ENCODE results near the gene MEIS2. TPM values are rescaled to one million over a fixed set of nuclear protein-coding genes. Genes with fewer than 3 reads are reported as not detected.

The MEIS2 gene
- total RNA-seq, 1 experiment from 2014 or later, result 17.5 TPM

DNA sequence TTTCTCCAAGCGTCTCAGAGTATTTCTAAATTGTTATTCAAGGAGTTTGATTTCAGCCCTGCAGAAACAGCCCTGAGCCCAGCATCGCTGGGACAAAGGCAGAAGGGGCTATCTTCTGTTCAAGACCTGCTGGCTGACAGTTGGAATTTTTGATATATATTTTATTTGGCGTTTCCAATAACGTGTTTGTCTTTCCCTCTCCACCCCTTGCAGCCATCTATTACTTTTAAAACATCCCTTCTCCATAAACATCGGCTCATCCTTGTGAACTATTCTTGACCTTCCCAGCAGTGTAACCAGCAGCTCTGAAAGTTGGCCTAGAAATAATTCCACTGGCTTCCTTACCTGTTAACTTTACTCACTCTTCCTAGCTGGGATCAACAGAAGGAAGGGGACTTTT lies 5.5 kb upstream of the MEIS2 start:
- Histone ChIP-seq H4K20me1 (ENCODE audit: low read length) (no peaks in the 10 kb centered on the region), H3K4me3 (ENCODE audit: low read length) (no peak overlapping the region), H3K27me3 (ENCODE audit: low read length) (no peaks in the 10 kb centered on the region), H3K4me1 (ENCODE audit: insufficient read depth, low read length) (peaks cover 10% of the 10 kb centered on the region; the same call in 1 of the 2 replicates), H3K27ac (ENCODE audit: low read length) (no peak overlapping the region), H2AFZ (ENCODE audit: low read length) (no peak overlapping the region), H3K36me3 (ENCODE audit: low read depth, low read length) (no peaks in the 10 kb centered on the region), H3K9me3 (ENCODE audit: low read length) (no peaks in the 10 kb centered on the region), H3K4me2 (ENCODE audit: low read length) (no peak overlapping the region), H3F3A (ENCODE audit: low read length, unreplicated experiment) (no peaks in the 10 kb centered on the region), H3K9ac (ENCODE audit: low read length) (no peak overlapping the region), H3K79me2 (ENCODE audit: low read length) (no peaks in the 10 kb centered on the region), H3K9me2 (replicated peaks; ENCODE audit: low read length) (no peaks in the 10 kb centered on the region)
- POLR2A ChIA-PET (ENCODE audit: unreplicated experiment), result no interaction called here
- DNase-seq (no peak), ATAC-seq (no peak)
- BruUV-seq (replicated peaks), result no TSS peak
- TF ChIP-seq, protein P1, sequence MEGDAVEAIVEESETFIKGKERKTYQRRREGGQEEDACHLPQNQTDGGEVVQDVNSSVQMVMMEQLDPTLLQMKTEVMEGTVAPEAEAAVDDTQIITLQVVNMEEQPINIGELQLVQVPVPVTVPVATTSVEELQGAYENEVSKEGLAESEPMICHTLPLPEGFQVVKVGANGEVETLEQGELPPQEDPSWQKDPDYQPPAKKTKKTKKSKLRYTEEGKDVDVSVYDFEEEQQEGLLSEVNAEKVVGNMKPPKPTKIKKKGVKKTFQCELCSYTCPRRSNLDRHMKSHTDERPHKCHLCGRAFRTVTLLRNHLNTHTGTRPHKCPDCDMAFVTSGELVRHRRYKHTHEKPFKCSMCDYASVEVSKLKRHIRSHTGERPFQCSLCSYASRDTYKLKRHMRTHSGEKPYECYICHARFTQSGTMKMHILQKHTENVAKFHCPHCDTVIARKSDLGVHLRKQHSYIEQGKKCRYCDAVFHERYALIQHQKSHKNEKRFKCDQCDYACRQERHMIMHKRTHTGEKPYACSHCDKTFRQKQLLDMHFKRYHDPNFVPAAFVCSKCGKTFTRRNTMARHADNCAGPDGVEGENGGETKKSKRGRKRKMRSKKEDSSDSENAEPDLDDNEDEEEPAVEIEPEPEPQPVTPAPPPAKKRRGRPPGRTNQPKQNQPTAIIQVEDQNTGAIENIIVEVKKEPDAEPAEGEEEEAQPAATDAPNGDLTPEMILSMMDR (conservative IDR thresholded peaks at IDR 0.05; ENCODE audit: low read depth, low read length), result no peak
- TF ChIP-seq EZH2phosphoT487 (IDR thresholded peaks at IDR 0.05; ENCODE audit: borderline replicate concordance, low read length) (no peak), EZH2 (IDR thresholded peaks at IDR 0.05; ENCODE audit: low read length, unreplicated experiment) (no peak)
- CTCF ChIA-PET, result no interaction called here
- intact Hi-C loops (cut with micrococcal nuclease), result loop anchor here (10.0 kb wide), 1 partner anchor 601 kb away; no protein-coding TSS in a partner anchor

DNA sequence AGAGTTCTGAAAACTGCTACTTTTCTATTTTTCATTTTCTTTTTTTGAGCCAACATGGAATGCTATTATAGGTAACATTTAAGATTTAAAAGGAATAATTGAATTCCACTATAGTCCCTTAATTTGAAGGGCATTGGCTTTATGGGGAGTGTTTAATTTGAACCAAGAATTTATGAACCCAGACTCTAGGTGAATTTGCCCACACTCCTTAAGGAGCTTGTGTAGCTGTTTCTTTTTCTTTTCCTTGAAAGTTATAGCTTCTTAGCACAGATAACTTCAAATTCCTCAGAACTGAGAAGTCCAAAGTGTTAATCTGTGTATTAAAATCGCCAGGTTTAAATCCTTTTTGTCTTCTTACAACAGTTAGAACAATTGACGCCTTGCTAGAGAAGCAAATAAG lies 4.7 kb upstream of the MEIS2 start:
- Histone ChIP-seq H3K9me2 (replicated peaks; ENCODE audit: low read length) (no peaks in the 10 kb centered on the region), H3K27me3 (ENCODE audit: low read length) (no peaks in the 10 kb centered on the region), H3K4me3 (ENCODE audit: low read length) (no peak overlapping the region), H3K4me2 (ENCODE audit: low read length) (no peak overlapping the region), H3F3A (ENCODE audit: low read length, unreplicated experiment) (no peaks in the 10 kb centered on the region), H3K4me1 (ENCODE audit: insufficient read depth, low read length) (peaks cover 10% of the 10 kb centered on the region; the same call in 1 of the 2 replicates), H2AFZ (ENCODE audit: low read length) (no peak overlapping the region), H3K9ac (ENCODE audit: low read length) (no peak overlapping the region), H3K79me2 (ENCODE audit: low read length) (no peaks in the 10 kb centered on the region), H3K36me3 (ENCODE audit: low read depth, low read length) (no peaks in the 10 kb centered on the region), H3K9me3 (ENCODE audit: low read length) (no peaks in the 10 kb centered on the region), H3K27ac (ENCODE audit: low read length) (no peak overlapping the region), H4K20me1 (ENCODE audit: low read length) (no peaks in the 10 kb centered on the region)
- no peak for DNase-seq
- no peak for ATAC-seq
- POLR2A ChIA-PET (ENCODE audit: unreplicated experiment), result no interaction called here
- no TSS peak for BruUV-seq (replicated peaks)
- intact Hi-C loops (cut with micrococcal nuclease), result loop anchor here (10.0 kb wide), 1 partner anchor 600 kb away; no protein-coding TSS in a partner anchor
- CTCF ChIA-PET, result no interaction called here
- TF ChIP-seq, protein P1 (conservative IDR thresholded peaks at IDR 0.05; ENCODE audit: low read depth, low read length), result no peak
- TF ChIP-seq EZH2 (IDR thresholded peaks at IDR 0.05; ENCODE audit: low read length, unreplicated experiment) (no peak), EZH2phosphoT487 (IDR thresholded peaks at IDR 0.05; ENCODE audit: borderline replicate concordance, low read length) (no peak)

DNA sequence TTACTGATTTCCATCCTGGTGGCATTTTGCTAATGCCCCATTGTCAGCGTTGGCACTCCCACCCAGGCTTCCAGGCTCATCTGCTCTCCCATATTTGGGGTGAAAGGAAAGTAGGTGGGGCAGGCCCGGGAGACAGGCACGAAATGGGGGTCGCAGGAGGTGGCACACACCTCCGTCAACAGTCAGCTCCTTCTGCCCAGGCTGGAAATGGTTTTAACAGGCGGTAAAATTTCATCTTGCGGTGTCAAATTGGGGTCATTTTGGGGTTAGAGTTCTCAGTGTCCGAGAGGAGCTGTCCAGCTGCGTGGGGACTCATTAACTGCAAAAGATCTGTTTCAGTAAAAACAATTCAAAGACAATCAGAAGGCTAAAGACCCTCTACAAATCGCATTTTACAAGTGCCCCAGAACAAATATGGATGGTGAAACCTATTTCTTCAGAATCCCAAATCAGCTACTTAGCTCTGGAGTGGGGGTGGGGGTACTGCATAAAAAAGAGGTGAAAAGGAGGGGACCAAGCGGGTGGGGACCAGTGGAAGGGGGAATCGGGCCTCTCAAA lies 4.2 kb upstream of the MEIS2 start:
- no peak overlapping the region for H3K27ac ChIP-seq (ENCODE audit: low read length)
- CTCF ChIA-PET, result no interaction called here
- intact Hi-C loops (cut with micrococcal nuclease), result loop anchor here (10.0 kb wide), 1 partner anchor 600 kb away; no protein-coding TSS in a partner anchor
- POLR2A ChIA-PET (ENCODE audit: unreplicated experiment), result interaction anchor here (0.6 kb wide), 1 partner anchor 175 kb away, joined by 3 read pairs; no protein-coding TSS in a partner anchor
- TF ChIP-seq EZH2 (IDR thresholded peaks at IDR 0.05; ENCODE audit: low read length, unreplicated experiment) (no peak), EZH2phosphoT487 (IDR thresholded peaks at IDR 0.05; ENCODE audit: borderline replicate concordance, low read length) (no peak)
- TF ChIP-seq, protein P1 (conservative IDR thresholded peaks at IDR 0.05; ENCODE audit: low read depth, low read length), result no peak
- no peak overlapping the region for H2AFZ ChIP-seq (ENCODE audit: low read length)
- H4K20me1 ChIP-seq (ENCODE audit: low read length), result no peaks in the 10 kb centered on the region
- H3K9ac ChIP-seq (ENCODE audit: low read length), result no peak overlapping the region
- no peaks in the 10 kb centered on the region for H3K9me2 ChIP-seq (replicated peaks; ENCODE audit: low read length)
- DNase-seq (no peak), ATAC-seq (no peak)
- no peaks in the 10 kb centered on the region for H3K9me3 ChIP-seq (ENCODE audit: low read length)
- H3K79me2 ChIP-seq (ENCODE audit: low read length), result peaks cover 4% of the 10 kb centered on the region
- no peaks in the 10 kb centered on the region for H3K36me3 ChIP-seq (ENCODE audit: low read depth, low read length)
- H3F3A ChIP-seq (ENCODE audit: low read length, unreplicated experiment), result no peaks in the 10 kb centered on the region
- peaks cover 10% of the 10 kb centered on the region; the same call in 1 of the 2 replicates for H3K4me1 ChIP-seq (ENCODE audit: insufficient read depth, low read length)
- BruUV-seq (replicated peaks), result no TSS peak
- H3K4me3 ChIP-seq (ENCODE audit: low read length), result no peak overlapping the region
- H3K27me3 ChIP-seq (ENCODE audit: low read length), result no peaks in the 10 kb centered on the region
- no peak overlapping the region for H3K4me2 ChIP-seq (ENCODE audit: low read length)
